ENCODE results near the gene ITGA11.

ITGA11 gene

DNA sequence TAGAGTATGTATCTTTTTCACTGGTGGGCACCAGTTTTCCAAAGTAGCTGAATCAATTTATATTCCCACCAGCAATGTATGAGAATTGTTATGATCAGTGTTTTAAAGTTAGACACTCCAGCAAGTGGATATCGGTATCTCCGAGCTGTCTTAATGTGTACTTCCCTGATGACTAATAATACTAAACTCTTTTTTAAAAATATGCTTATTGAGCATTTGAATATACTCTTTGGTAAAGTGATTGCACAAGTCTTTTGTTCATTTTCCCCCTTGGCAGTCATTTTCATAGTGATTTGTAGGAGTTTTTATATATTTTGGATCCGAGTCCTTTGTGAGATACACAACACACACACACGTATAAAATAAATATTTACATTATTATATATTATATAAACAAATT lies 166.9 kb downstream of the ITGA11 start:
- no peak for DNase-seq (ENCODE audit: low spot score)

DNA sequence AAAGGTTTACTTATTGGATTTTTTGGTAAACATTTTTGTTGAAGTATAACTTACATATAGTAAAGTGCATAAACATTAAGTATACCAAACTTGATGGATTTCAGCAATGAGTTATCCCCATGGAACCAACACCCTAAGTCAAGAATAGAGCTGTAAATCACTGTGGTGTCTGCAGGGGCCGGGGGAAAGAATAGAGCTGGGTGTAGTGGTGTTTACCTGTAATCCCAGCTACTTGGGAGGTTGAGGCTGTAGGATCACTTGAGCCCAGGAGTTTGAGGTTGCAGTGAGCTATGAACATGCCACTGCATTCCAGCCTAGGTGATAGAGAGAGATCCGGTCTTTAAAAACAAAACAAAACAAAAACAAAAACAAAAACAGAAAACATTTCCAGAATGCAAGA lies 167.7 kb downstream of the ITGA11 start:
- no peak for DNase-seq (ENCODE audit: low spot score)

DNA sequence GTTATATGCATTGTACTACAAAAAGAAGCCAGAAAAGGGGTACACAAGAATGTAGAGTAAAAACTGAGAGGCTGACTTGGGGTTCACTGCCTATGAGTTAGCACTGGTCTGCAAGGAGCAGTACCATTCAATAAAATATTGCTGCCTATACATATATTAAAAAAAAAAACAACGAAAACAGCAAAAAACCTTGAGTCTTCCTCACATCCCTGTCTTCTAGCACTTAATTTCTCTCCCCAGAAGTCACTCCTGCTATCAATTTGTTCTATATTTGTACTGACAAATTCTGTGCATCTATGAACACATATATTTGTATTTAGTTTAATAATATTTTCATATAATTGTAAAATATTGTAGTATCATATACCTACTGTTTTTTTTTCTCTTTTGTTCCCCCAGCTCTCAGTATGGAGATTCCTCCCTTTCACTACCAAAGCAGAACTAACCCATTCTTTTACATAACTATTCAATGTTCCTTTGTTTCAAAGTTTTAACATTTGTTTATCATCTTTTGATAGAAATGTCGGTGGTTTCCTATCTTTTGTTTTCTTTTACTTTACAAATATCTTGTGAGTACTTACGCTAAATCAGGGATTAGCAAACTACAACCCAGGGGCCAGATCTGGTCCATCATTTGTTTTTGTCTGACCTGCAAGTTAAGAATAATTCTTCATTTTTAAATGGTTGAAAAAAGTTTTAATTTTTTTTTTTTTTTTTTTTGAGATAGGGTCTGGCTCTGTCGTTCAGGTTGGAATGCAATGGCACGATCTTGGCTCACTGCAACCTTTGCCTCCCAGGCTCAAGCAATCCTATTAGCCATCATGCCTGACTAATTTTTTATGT lies 169.2 kb downstream of the ITGA11 start:
- DNase-seq (ENCODE audit: low spot score): no peak

DNA sequence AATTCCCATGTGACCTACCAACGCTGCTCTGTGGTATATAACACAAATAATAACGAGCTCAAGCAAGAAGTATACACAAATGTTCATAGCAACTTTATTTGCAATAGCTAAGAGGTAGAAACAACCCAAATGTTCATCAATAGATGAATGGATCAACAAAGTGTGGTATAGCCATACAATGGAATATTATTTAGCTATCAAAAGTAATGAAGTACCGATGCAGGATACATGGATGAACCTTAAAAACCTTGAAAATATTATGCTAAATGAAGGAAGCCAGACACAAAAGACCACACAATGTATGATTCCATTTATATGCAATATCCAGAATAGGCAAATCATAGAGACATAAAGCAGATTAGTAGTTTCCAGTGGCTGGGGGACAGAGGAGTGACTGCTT lies 170.0 kb downstream of the ITGA11 start:
- no peak for DNase-seq (ENCODE audit: low spot score)

DNA sequence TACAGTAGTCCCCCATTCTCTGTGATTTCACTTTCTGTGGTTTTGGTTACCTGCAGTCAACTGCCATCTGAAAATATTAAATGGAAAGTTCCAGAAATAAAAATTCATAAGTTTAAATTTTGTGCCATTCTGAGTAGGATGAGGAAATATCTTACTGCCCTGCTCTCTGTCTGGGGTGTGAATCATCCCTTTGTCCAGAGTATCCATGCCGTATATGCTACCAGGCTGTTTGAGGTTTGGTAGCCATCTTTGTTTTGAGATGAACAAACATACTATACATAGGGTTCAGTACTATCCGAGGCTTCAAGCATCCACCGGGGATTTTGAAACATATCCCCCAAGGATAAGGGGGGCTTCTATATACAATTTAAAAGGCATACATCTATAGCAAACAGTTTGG lies 170.7 kb downstream of the ITGA11 start:
- no peak for DNase-seq (ENCODE audit: low spot score)

DNA sequence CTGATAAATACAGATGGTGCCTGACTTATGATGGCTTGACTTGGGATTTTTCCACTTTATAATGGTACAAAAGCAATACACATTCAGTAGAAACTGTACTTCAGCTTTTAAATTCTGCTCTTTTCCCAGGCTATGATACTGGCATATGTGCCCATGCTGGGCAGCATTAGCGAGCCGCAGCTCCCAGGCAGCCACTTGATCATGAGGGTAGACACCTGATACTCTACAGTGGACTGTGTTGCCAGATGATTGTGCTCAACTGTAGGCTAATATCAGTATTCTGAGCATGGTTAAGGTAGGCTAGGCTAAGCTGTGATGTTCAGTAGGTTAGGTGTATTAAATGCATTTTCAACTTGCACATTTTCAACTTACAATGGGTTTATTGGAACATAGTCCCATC lies 172.1 kb downstream of the ITGA11 start:
- DNase-seq (ENCODE audit: low spot score): no peak

DNA sequence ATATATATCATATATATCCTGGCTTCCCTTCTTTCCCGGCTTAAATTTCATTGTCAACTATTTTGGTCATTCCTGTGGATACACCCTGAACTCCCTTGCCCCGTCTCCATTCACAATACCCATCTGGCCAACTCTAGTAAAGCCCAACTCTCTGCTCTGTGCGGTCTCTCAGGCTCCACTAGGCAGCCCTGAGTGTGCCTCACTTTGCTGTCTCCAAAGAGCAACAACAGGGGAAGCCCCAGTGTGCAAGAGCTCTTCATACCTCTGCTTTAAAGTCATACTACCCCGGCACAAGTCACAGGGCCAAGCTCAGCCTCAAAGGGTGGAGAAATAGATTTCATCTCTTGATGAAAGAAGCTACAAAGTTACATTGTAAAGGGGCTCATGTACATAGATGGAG lies 173.3 kb downstream of the ITGA11 start:
- no peak for DNase-seq (ENCODE audit: low spot score)

DNA sequence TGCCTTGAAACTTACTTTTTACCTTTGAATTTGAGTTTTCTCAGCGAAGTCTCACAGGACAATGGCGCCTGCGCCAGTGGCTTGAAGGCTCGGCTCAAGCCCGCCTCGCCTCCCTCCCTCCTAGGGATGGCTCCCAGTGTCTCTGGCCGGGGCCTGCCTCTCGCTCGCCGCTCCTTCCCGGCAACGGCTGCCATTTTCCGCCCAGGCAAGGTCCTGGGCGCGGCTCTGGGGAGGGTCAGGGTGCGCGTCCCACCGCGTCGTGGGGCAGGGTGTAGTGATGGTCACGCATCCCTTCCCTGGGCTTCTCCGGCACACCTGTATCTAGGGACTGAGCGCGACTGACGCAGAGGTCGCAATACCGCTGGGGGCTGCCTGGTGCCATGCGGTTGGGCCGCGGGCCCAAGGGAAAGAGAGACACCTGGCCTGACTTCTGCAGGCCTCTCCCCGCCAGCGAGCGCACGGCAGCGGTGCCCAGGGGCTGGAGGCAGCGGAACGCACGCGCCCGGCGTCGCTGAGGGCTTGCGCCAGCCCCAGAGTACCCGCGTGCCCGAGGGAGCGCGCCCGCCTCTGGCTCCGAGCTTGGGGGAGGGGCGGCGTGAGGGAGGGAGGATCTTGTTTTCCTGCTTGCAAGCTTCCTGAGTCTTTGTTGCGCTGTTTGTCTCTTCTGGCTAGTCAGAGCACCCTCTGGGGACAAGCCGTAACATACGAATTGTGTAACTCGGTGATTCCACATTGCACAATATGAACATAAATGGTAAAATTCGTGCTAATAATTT lies 175.1 kb downstream of the ITGA11 start:
- DNase-seq (ENCODE audit: low spot score): peak; percentile 87

DNA sequence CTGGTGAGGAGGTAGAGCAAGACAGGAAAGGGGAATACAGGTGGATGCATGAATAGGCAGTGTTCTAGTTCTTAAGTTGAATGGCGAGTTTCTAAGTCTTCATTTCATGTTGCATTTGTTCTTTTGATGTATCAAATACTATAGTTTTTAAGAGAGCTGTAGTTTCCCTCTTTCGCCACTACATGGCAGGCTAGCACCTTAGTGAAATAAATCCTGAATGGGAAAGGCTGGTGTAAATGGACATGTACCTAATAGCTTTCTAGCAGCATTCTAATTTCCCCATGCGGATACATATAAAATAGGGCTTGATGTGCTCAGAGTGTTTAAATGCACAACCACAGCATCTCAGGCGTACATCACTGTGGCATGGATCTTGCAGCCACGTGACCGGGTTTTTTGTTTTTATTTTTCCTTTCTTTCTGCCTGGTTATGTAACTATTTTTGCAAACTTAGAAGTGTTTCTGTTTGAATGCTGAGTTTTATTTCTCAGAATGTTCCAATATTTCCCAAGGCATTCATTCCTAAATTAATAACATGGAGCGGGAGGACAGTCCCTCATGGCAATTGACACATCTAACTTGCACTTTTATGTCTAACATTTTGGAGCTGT lies 178.9 kb downstream of the ITGA11 start:
- DNase-seq (ENCODE audit: low spot score): peak; percentile 74

DNA sequence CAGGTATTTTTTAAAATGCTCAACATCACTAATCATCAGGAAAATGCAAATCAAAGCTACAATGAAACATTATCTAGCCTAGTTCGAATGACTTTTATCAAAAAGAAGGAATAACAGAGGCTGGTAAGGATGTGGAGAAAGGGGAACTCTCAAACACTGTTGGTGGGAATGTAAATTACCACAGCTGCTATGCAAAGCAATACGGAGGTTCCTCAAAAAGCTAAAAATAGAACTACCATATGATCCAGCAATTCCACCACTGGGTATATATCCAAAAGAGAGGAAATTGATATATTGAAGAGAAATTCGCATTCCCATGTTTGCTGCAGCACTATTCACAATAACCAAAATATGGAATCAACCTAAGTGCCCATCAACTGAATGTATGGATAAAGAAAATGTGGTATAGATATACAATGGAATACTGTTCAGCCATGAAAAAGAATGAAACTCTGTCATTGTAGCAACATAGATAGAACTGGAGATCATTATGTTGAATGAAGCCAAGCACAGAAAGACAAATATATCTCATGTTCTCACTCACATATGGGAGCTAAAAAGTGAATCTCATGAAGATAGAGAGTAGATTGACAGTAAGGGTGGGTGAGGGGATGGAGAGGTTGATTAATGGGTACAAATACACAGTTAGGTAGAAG lies 182.8 kb downstream of the ITGA11 start:
- no peak for DNase-seq (ENCODE audit: low spot score)
